ENCODE measurements around the gene CRACR2A.

The CRACR2A gene

GRCh38 chr12:3611860-3612703 is 140.8 kb downstream of the CRACR2A start:
- no peak for DNase-seq

- no peak for DNase-seq
Observed at GRCh38 chr12:3607821-3608220, 145.1 kb downstream of the CRACR2A start.

GRCh38 chr12:3607039-3607720 is 145.7 kb downstream of the CRACR2A start:
- no peak for DNase-seq

- DNase-seq: no peak
Observed at GRCh38 chr12:3606128-3606527, 146.8 kb downstream of the CRACR2A start.

GRCh38 chr12:3605692-3606091 is 147.2 kb downstream of the CRACR2A start:
- DNase-seq: no peak

- DNase-seq: no peak
Observed at GRCh38 chr12:3604748-3605586, 147.9 kb downstream of the CRACR2A start.

- no peak for DNase-seq
Observed at GRCh38 chr12:3604286-3604685, 148.6 kb downstream of the CRACR2A start.

- no peak for DNase-seq
Observed at GRCh38 chr12:3603576-3603975, 149.3 kb downstream of the CRACR2A start.

- DNase-seq: no peak
Observed at GRCh38 chr12:3602488-3602887, 150.4 kb downstream of the CRACR2A start.

GRCh38 chr12:3601461-3602150 is 151.3 kb downstream of the CRACR2A start:
- no peak for DNase-seq

- no peak for DNase-seq
Observed at GRCh38 chr12:3600951-3601350, 152.0 kb downstream of the CRACR2A start.

- DNase-seq: no peak
Observed at GRCh38 chr12:3600039-3600720, 152.7 kb downstream of the CRACR2A start.

GRCh38 chr12:3598896-3599860 is 153.7 kb downstream of the CRACR2A start:
- no peak for DNase-seq

GRCh38 chr12:3597526-3598210 is 155.2 kb downstream of the CRACR2A start:
- DNase-seq: no peak

- DNase-seq: no peak
Observed at GRCh38 chr12:3596703-3597415, 156.1 kb downstream of the CRACR2A start.

- no peak for DNase-seq
Observed at GRCh38 chr12:3595721-3596120, 157.2 kb downstream of the CRACR2A start.

GRCh38 chr12:3594966-3595365 is 157.9 kb downstream of the CRACR2A start:
- no peak for DNase-seq

- no peak for DNase-seq
Observed at GRCh38 chr12:3593906-3594483, 158.9 kb downstream of the CRACR2A start.
